GM12801 (cell line): ENCODE measurements around the gene GOLIM4.

ENCODE experiments used
- TF ChIP-seq, protein P1 (sequence below): IDR thresholded peaks from one replicate; pipeline ENCODE4 v1.5.1; 2011; ENCODE audit warnings: control low read depth; ENCODE audit not compliant: insufficient read length; ENCODE audit errors: extremely low read depth

GOLIM4 gene

DNA sequence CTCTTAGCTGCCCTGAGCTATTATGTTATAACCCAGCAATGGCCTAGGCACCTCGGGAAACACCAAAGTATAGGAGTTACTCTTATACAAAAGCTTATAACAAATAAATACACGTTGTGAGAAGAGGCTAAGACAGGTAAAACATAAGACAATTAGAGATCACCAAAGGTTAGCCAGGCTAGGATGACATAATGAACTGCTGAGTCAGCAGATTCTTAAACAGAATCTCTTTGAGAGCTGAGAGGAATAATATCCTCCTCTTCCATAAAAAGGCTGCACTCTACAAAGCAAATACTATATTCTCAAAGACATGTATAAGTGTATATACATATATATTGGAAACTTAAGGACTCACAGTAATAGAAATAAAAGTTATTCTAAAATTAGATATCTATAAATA lies 37.2 kb downstream of the GOLIM4 start:
- TF ChIP-seq, protein P1, sequence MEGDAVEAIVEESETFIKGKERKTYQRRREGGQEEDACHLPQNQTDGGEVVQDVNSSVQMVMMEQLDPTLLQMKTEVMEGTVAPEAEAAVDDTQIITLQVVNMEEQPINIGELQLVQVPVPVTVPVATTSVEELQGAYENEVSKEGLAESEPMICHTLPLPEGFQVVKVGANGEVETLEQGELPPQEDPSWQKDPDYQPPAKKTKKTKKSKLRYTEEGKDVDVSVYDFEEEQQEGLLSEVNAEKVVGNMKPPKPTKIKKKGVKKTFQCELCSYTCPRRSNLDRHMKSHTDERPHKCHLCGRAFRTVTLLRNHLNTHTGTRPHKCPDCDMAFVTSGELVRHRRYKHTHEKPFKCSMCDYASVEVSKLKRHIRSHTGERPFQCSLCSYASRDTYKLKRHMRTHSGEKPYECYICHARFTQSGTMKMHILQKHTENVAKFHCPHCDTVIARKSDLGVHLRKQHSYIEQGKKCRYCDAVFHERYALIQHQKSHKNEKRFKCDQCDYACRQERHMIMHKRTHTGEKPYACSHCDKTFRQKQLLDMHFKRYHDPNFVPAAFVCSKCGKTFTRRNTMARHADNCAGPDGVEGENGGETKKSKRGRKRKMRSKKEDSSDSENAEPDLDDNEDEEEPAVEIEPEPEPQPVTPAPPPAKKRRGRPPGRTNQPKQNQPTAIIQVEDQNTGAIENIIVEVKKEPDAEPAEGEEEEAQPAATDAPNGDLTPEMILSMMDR, result no peak

DNA sequence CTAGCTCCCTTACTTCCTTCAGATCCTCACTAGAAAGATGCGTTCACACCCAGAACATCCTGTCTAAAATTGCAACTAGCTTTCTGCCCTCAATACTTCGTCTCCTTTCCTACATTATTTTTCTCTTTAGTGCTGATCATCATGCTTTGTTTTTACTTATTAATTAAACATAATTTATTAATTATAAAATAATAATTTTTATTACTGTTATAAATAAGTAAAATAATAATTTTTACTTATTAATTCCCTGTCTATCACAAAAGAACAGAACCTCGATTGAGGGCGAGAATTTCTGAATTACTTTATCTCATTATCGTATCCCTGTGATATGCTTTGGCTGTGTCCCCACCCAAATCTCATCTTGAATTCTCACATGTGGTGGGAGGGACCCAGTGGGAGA lies 41.3 kb downstream of the GOLIM4 start:
- TF ChIP-seq, protein P1, result no peak

DNA sequence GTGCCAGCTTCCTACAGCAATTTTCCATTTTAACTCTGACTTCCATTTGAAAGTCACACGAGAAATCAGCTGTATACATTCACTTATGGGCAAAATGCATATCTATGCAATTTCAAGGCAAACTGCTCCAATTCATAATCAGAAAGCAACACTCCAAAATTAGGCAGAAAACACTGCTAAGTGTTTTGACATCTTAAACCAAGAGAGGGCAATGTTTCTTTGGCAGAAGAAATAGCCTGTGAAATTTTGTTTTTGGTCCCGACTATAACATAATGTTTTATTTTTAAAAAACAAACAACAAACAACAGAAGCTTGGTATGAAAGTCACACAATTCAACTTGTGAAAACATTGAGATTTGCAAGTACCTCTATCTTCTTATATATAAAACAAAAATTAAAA lies 42.6 kb downstream of the GOLIM4 start:
- TF ChIP-seq, protein P1, result no peak

DNA sequence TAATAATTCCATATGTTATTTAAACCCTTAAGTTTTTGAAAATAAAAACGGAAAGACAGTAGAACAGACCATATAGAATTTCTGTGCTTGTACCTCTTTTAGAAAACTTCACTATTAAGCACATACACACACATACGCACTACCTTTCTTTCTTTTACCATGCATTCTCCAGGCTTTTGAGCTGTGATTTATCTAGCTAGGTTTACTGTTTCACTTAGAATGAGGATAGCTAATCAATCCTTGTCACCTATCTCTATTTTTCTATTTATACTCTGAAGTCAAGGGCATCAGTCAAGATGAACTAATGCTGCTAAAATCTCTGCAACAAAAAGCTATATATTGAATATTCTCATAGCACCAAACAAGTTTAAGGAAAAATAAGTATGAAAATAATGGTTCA lies 43.2 kb downstream of the GOLIM4 start:
- TF ChIP-seq, protein P1, result no peak

DNA sequence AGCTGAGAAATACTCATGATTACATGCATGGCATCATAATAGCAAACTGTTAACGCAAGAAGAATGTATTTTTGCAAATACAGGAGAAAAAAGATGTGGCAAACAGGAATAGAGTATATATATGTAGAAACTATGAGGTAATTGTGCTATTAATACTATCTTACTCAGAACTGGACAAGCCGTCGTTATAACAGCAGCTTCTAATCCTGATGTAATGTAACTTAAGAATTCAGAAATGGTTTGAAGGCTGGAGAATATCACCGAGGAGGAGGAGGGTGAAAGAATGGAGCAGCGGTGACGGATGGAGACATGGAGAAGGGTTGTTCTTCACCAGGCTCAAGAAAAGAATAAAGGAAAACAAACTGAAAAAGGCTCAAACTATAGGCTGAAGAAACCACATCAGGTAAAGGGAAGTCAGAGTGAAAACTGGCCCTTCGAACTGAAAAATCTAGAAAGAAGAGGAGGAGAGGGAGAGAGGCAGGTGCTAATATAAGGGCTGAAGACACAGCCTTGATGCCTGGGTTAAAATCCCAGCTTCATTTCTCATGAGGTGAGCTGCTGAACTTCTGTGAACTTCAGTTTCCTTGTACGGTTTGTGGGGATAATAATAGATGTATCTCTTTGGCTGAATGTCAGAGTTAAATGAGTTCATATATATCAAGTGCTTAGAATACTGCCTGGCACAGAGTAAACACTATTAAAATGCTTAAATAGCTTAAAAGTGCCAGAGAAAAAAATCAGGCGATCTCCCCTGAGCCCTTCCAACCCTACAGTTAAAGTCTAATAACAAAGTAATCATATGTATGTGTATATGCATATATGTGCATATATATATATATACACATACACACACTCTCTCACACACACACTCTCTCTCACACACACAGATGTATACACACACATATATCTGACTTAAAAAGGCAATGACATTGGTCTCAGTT lies 43.9 kb downstream of the GOLIM4 start:
- TF ChIP-seq, protein P1, result no peak

DNA sequence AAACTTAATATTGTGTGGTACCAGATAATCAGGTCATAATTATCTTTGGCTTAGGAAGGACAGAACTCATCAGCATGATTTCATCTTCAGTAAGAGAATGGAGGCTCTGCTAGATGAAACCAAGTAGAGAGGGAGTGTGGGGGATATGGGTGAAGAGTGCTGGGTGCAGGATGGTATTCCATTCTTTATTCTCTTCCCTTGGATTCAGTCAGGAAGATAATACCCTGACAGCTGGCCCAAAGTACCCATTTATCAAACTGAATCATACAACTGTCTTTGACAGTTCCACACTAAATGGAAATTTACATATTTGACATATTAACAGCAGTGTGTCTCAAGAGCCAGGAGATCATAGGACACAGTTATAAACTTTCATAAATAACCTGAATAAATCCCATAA lies 44.7 kb downstream of the GOLIM4 start:
- TF ChIP-seq, protein P1, result no peak

DNA sequence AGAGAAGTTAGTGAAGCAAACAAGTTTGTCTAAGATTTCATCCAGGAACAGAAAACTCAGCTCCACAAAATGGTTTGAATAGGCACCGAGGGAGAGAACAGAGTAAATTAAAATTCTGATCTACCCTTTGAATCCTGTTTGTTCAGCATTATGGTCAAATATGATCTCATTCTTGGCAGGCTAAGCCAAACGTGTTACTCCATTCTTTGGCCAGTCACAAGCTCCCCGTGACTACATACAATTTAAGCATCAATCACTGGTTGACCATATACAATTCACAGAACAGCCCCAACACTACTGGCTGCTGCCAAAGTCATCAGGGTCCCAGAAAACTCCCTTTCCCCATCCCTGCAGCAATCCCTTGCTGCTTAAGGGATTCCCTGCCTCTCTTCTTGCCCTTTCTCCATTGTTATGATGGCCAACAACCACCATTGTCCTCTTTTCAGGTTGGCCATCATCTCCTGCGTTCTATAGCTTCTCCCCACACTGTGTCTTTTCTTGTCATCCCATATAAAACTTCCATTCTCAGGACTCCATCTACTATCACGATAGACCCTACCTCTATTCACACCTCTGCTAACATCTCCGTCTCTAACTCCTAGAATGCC lies 46.3 kb downstream of the GOLIM4 start:
- TF ChIP-seq, protein P1, result no peak
